H9 (cell line): ENCODE data around the gene DOCK9. TPM values are rescaled to one million over a fixed set of nuclear protein-coding genes. Genes with fewer than 3 reads are reported as not detected.
A peak's percentile ranks its signal among the peaks of the same experiment; 100 is the strongest.

Source experiments
- DNase-seq: peaks from one replicate; pipeline ENCODE4 v3.0.0-alpha.2; 2017
- H2AFZ ChIP-seq: one replicate; pipeline ENCODE4 v1.6.1; 2013; ENCODE audit warnings: mild to moderate bottlenecking, low read length, control low read depth, moderate library complexity
- H2AK5ac ChIP-seq: 2 replicates; pipeline ENCODE4 v1.6.1; 2013; ENCODE audit warnings: low read length, control low read depth, mixed read lengths; ENCODE audit not compliant: insufficient read length
- H2BK120ac ChIP-seq: one replicate; pipeline ENCODE4 v1.6.1; 2013; ENCODE audit warnings: low read depth, mild to moderate bottlenecking, low read length, control low read depth, inconsistent platforms; ENCODE audit not compliant: poor library complexity, severe bottlenecking
- H2BK12ac ChIP-seq: 2 replicates; pipeline ENCODE4 v1.6.1; 2013; ENCODE audit warnings: low read length, control low read depth, mixed read lengths, low read depth; ENCODE audit not compliant: insufficient read length
- H2BK15ac ChIP-seq: 2 replicates; pipeline ENCODE4 v1.6.1; 2013; ENCODE audit warnings: low read depth, low read length, control low read depth
- H2BK20ac ChIP-seq: one replicate; pipeline ENCODE4 v1.6.1; 2013; ENCODE audit warnings: low read depth, mild to moderate bottlenecking, low read length, control low read depth, inconsistent platforms; ENCODE audit not compliant: poor library complexity, severe bottlenecking
- H2BK5ac ChIP-seq: 2 replicates; pipeline ENCODE4 v1.6.1; 2013; ENCODE audit warnings: low read length, control low read depth, mixed read lengths; ENCODE audit not compliant: insufficient read length
- H3K14ac ChIP-seq: 2 replicates; pipeline ENCODE4 v1.6.1; 2013; ENCODE audit warnings: low read length, control low read depth; ENCODE audit not compliant: insufficient read depth
- H3K18ac ChIP-seq: 2 replicates; pipeline ENCODE4 v1.6.1; 2013; ENCODE audit warnings: low read depth, mild to moderate bottlenecking, mixed read lengths, low read length, control low read depth; ENCODE audit not compliant: insufficient read length
- H3K23ac ChIP-seq: 2 replicates; pipeline ENCODE4 v1.6.1; 2013; ENCODE audit warnings: low read length, control low read depth, mixed read lengths, low read depth; ENCODE audit not compliant: insufficient read length
- H3K23me2 ChIP-seq: 2 replicates; pipeline ENCODE4 v1.6.1; 2013; ENCODE audit warnings: low read depth, mild to moderate bottlenecking, mixed read lengths, low read length, control low read depth; ENCODE audit not compliant: insufficient read length, poor library complexity, severe bottlenecking
- H3K27ac ChIP-seq: 2 replicates; pipeline ENCODE4 v1.5.1; 2013; ENCODE audit warnings: low read length, control low read depth, mixed read lengths, low read depth; ENCODE audit not compliant: insufficient read length
- H3K27me3 ChIP-seq: 2 replicates; pipeline ENCODE4 v1.6.1; 2013; ENCODE audit warnings: low read length, control low read depth, inconsistent platforms; ENCODE audit not compliant: insufficient read depth
- H3K4ac ChIP-seq: 2 replicates; pipeline ENCODE4 v1.6.1; 2013; ENCODE audit warnings: low read depth, mild to moderate bottlenecking, control low read depth, inconsistent platforms, low read length, moderate library complexity
- H3K4me1 ChIP-seq: 2 replicates; pipeline ENCODE4 v1.6.1; 2013; ENCODE audit warnings: low read length, control low read depth, inconsistent platforms; ENCODE audit not compliant: insufficient read depth
- H3K4me2 ChIP-seq: 2 replicates; pipeline ENCODE4 v1.6.1; 2013; ENCODE audit warnings: low read length, control low read depth, mixed read lengths; ENCODE audit not compliant: insufficient read length, insufficient read depth
- H3K56ac ChIP-seq: 2 replicates; pipeline ENCODE4 v1.6.1; 2013; ENCODE audit warnings: low read depth, mild to moderate bottlenecking, mixed read lengths, low read length, control low read depth; ENCODE audit not compliant: insufficient read length
- H3K79me1 ChIP-seq: 2 replicates; pipeline ENCODE4 v1.6.1; 2013; ENCODE audit warnings: low read depth, mild to moderate bottlenecking, moderate library complexity, low read length, control low read depth, inconsistent platforms; ENCODE audit not compliant: insufficient read depth, poor library complexity, severe bottlenecking
- H3K79me2 ChIP-seq: 2 replicates; pipeline ENCODE4 v1.6.1; 2013; ENCODE audit warnings: low read length, control low read depth, inconsistent platforms; ENCODE audit not compliant: insufficient read depth
- H3K9ac ChIP-seq: 2 replicates; pipeline ENCODE4 v1.6.1; 2013; ENCODE audit warnings: low read length, control low read depth, mixed read lengths; ENCODE audit not compliant: insufficient read length; ENCODE audit errors: extremely low read depth
- H3K9me3 ChIP-seq: one replicate; pipeline ENCODE4 v1.6.1; 2013; ENCODE audit warnings: low read depth, low read length, inconsistent platforms; ENCODE audit not compliant: control insufficient read depth
- H3T11ph ChIP-seq: one replicate; pipeline ENCODE4 v1.6.1; 2013; ENCODE audit warnings: mild to moderate bottlenecking, low read length, control low read depth, inconsistent platforms
- H4K20me1 ChIP-seq: one replicate; pipeline ENCODE4 v1.6.1; 2013; ENCODE audit not compliant: control insufficient read depth, insufficient read length, insufficient read depth
- H4K5ac ChIP-seq: 2 replicates; pipeline ENCODE4 v1.6.1; 2013; ENCODE audit warnings: low read depth, mild to moderate bottlenecking, mixed read lengths, low read length, control low read depth; ENCODE audit not compliant: insufficient read length
- H4K8ac ChIP-seq: replicated peaks from 2 replicates; pipeline ENCODE4 v1.6.1; 2013; ENCODE audit warnings: low read length, control low read depth, mixed read lengths, low read depth; ENCODE audit not compliant: insufficient read length
- H4K91ac ChIP-seq: 2 replicates; pipeline ENCODE4 v1.6.1; 2013; ENCODE audit warnings: low read depth, mild to moderate bottlenecking, moderate library complexity, mixed read lengths, low read length, control low read depth; ENCODE audit not compliant: insufficient read length
- H3K27ac Mint-ChIP-seq, 3 experiments: 2 replicates in 2 of 3; 3 replicates in 1 of 3; pipeline ENCODE4 v1.8.0; 2020 to 2021; ENCODE audit warnings: mixed read lengths in 3 of 3, mild to moderate bottlenecking in 1 of 3, moderate library complexity in 1 of 3
- H3K27me3 Mint-ChIP-seq: 2 replicates; pipeline ENCODE4 v1.8.0; 2021; ENCODE audit warnings: low read depth, mild to moderate bottlenecking, moderate library complexity, mixed read lengths
- H3K36me3 Mint-ChIP-seq, 3 experiments: 2 replicates in 2 of 3; 3 replicates in 1 of 3; pipeline ENCODE4 v1.8.0; 2020 to 2021; ENCODE audit warnings: low read depth in 3 of 3, mixed read lengths in 3 of 3; ENCODE audit not compliant: insufficient read depth in 1 of 3
- H3K4me1 Mint-ChIP-seq, 2 experiments: 2 replicates each; pipeline ENCODE4 v1.8.0; 2020; ENCODE audit warnings: mixed read lengths in 2 of 2
- H3K4me3 Mint-ChIP-seq, 2 experiments: 2 replicates in 1 of 2; 3 replicates in 1 of 2; pipeline ENCODE4 v1.8.0; 2020 to 2021; ENCODE audit warnings: mild to moderate bottlenecking in 2 of 2, mixed read lengths in 2 of 2, moderate library complexity in 1 of 2
- H3K9me3 Mint-ChIP-seq, 2 experiments: 2 replicates in 1 of 2; 3 replicates in 1 of 2; pipeline ENCODE4 v1.8.0; 2020; ENCODE audit warnings: mild to moderate bottlenecking in 2 of 2, mixed read lengths in 2 of 2, moderate library complexity in 1 of 2
- CTCF ChIP-seq: fragments of 200-600 bp; sonication (generic); conservative IDR thresholded peaks from 3 replicates; pipeline ENCODE4 v1.8.0; 2021; ENCODE audit warnings: antibody characterized with exemption, mild to moderate bottlenecking
- WGBS: extraction: QIAGEN DNeasy Blood & Tissue Kit; methylation state at CpG from one replicate; pipeline ENCODE4 v1.1.7; 2013; ENCODE audit warnings: missing lambda C conversion rate, low lambda C conversion rate, mixed read lengths; ENCODE audit not compliant: insufficient read length; ENCODE audit errors: extremely low coverage; 5-methylcytosine and 5-hydroxymethylcytosine counted together
- total RNA-seq: library from RNA; stranded (reverse); gene quantifications from 2 replicates; pipeline ENCODE4 v1.2.1, GENCODE V29; 2021

The DOCK9 gene
- total RNA-seq, 1 experiment from 2014 or later: 23.0 TPM

- H2AK5ac ChIP-seq: no peak overlapping the region
- H2BK5ac ChIP-seq: no peak overlapping the region
- no peak overlapping the region for H3K9ac ChIP-seq
- no CpG with 5 or more reads among the region's 3 CpGs for WGBS
- no peaks in the 10 kb centered on the region; the same call in 1 of the 2 replicates for H3K27me3 Mint-ChIP-seq
- no peak overlapping the region for H3K4me3 Mint-ChIP-seq
- H3K4me2 ChIP-seq: peak overlapping the region; percentile 60
- no peak overlapping the region for H3K27ac ChIP-seq
- H2BK20ac ChIP-seq: no peak overlapping the region
- no peak overlapping the region for H2BK15ac ChIP-seq
- no peak overlapping the region for H3K56ac ChIP-seq
- H3K79me2 ChIP-seq: no peaks in the 10 kb centered on the region
- H4K5ac ChIP-seq: no peak overlapping the region
- H3K9me3 ChIP-seq: no peaks in the 10 kb centered on the region
- no peaks in the 10 kb centered on the region for H3K79me1 ChIP-seq
- H3K4me1 Mint-ChIP-seq: peaks cover 21 to 30% of the 10 kb centered on the region in 2 experiments
- no peak overlapping the region for H2BK120ac ChIP-seq
- DNase-seq: no peak
- no peak for TF ChIP-seq CTCF
- H3T11ph ChIP-seq: no peak overlapping the region
- H3K4me1 ChIP-seq: peaks cover 6% of the 10 kb centered on the region; the same call in 1 of the 2 replicates
- H3K18ac ChIP-seq: no peak overlapping the region
- no peak overlapping the region for H4K91ac ChIP-seq
- H4K20me1 ChIP-seq: no peaks in the 10 kb centered on the region
- H3K4ac ChIP-seq: no peak overlapping the region
- no peak overlapping the region for H4K8ac ChIP-seq
- H3K23me2 ChIP-seq: no peaks in the 10 kb centered on the region
- H2BK12ac ChIP-seq: no peak overlapping the region
- H3K36me3 Mint-ChIP-seq: peaks cover 0 to 6% (median 4%) of the 10 kb centered on the region in 3 experiments; a peak in 3 of 7 replicates
- peak overlapping the region in 2 of 3 experiments; percentile 85 to 95; a peak in 5 of 7 replicates for H3K27ac Mint-ChIP-seq
- H3K23ac ChIP-seq: no peak overlapping the region
- no peaks in the 10 kb centered on the region for H3K9me3 Mint-ChIP-seq
- H2AFZ ChIP-seq: no peak overlapping the region
- H3K27me3 ChIP-seq: no peaks in the 10 kb centered on the region
- 0 out of 2 replicates have a peak overlapping the region, but pooled peaks have one; percentile 35 for H3K14ac ChIP-seq
Measured at GRCh38 chr13:98807774-98808173, 170.1 kb downstream of the DOCK9 start.
